Peyer's patch (tissue), 4 donors: ENCODE data around the gene GPATCH11. TPM values are rescaled to one million over a fixed set of nuclear protein-coding genes. Genes with fewer than 3 reads are reported as not detected.

ENCODE experiments used
- DNase-seq, 3 donors: peaks; one replicate each; pipeline ENCODE4 v3.0.0-alpha.2; 2017 to 2019
- H3K27ac ChIP-seq, 4 donors: fragments of 200-600 bp; sonication (generic); one replicate each; pipeline ENCODE4 v1.5.1; 2016 to 2019
- H3K27me3 ChIP-seq, 2 donors: fragments of 200-600 bp; sonication (generic); one replicate each; pipeline ENCODE4 v1.5.1; 2019
- H3K36me3 ChIP-seq, 3 donors: fragments of 200-600 bp; sonication (generic); one replicate each; pipeline ENCODE4 v1.5.1; 2016 to 2019
- H3K4me1 ChIP-seq, 4 donors: fragments of 200-600 bp; sonication (generic); one replicate each; pipeline ENCODE4 v1.5.1; 2016 to 2019
- H3K4me3 ChIP-seq, 4 donors: fragments of 200-600 bp; sonication (generic); 1 replicate in 3 of 4; 2 replicates in 1 of 4; pipeline ENCODE4 v1.5.1; 2016 to 2019; ENCODE audit warnings: mild to moderate bottlenecking in 1 of 4
- H3K9me3 ChIP-seq, 4 donors: fragments of 200-600 bp; sonication (generic); one replicate each; pipeline ENCODE4 v1.5.1; 2016 to 2019; ENCODE audit warnings: mild to moderate bottlenecking in 1 of 4
- POLR2A ChIP-seq, 2 donors: fragments of 450-650 bp; IDR thresholded peaks; one replicate each; pipeline ENCODE4 v1.5.1; 2017; ENCODE audit warnings: antibody characterized with exemption in 2 of 2, mild to moderate bottlenecking in 2 of 2, moderate library complexity in 2 of 2
- total RNA-seq, 4 donors: library from RNA; depleted of rRNA; stranded (reverse); fragments of >200 nt; gene quantifications; one replicate each; pipeline ENCODE4 v1.1.0, GENCODE V29; 2016
- TF ChIP-seq, protein P1 (sequence below), 6 experiments: fragments of 450-650 bp in 4 of 6; fragments of 200-600 bp in 2 of 6; sonication (generic) in 1 of 6; IDR thresholded peaks; one replicate each; pipeline ENCODE4 v1.5.1; 2017 to 2019; ENCODE audit warnings: antibody characterized with exemption in 6 of 6, mild to moderate bottlenecking in 3 of 6, moderate library complexity in 1 of 6

GPATCH11 gene
- 1 to 10 TPM; 3.7 to 9.9 (median 5.9) TPM for total RNA-seq

DNA sequence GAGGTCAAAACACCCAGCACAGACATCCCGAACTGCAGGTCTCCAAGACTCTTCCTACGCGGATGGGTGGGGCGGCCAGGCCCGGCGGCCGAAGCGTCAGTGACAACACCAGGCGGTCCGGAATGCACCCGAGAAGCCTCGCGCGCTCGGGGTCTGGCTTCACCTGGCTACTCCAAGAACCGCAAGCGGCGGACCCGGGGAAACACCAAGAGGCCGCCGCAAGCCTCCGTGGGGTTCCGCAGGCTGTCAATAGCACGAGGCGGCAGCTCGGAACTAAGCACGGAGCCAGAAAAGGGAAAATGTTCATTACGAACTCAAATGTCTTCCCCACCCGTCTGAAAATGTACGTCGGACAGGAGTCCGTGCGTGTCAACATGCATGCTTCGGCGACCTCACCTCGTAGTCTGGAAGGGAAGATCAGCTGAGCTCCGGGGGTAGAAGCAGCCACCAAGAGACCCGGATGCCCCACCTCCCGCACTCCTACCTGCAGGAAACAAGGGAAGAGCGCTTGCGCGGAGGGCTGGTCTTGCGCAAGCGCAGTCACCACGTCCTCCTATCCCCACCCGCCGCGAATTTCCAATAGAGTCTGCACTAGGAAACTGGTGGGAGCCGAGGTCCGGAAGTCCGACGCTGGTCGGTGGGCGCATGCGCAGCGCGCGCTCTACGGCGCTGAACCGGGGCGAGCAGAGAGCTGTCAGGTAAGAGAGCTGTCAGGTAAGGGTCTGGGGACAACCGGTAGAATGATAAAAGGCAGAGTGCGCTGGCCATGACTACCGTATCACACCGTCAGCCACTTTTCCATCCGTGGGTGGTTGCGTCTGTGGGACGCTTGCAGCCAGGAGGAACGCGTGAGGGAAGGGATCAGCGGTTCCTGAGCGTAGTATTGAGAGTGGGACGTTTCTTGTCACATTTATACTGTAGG lies at the start of gene GPATCH11, which contains the start of gene HEATR5B:
Gene GPATCH11, plus strand, starts transcription at position 646 of the 922 bp plus-strand sequence. CDS start 3,864 bp downstream, outside the sequence.
Gene HEATR5B, minus strand, starts transcription at position 500 of the 922 bp plus-strand sequence. CDS start 958 bp downstream, outside the sequence.
- peaks cover 0 to 32% (median 2%) of the 10 kb centered on the region in 4 donors for H3K4me1 ChIP-seq
- TF ChIP-seq, protein P1, sequence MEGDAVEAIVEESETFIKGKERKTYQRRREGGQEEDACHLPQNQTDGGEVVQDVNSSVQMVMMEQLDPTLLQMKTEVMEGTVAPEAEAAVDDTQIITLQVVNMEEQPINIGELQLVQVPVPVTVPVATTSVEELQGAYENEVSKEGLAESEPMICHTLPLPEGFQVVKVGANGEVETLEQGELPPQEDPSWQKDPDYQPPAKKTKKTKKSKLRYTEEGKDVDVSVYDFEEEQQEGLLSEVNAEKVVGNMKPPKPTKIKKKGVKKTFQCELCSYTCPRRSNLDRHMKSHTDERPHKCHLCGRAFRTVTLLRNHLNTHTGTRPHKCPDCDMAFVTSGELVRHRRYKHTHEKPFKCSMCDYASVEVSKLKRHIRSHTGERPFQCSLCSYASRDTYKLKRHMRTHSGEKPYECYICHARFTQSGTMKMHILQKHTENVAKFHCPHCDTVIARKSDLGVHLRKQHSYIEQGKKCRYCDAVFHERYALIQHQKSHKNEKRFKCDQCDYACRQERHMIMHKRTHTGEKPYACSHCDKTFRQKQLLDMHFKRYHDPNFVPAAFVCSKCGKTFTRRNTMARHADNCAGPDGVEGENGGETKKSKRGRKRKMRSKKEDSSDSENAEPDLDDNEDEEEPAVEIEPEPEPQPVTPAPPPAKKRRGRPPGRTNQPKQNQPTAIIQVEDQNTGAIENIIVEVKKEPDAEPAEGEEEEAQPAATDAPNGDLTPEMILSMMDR (IDR thresholded peaks at IDR 0.05), result no peak
- peak; percentile 55 to 63 for TF ChIP-seq POLR2A (IDR thresholded peaks at IDR 0.05)
- H3K36me3 ChIP-seq, result peaks cover 0 to 7% (median 0%) of the 10 kb centered on the region in 3 donors
- peak within 1 kb of the TSS; percentile 71 to 80 (median 78) for H3K27ac ChIP-seq
- H3K9me3 ChIP-seq, result no peaks in the 10 kb centered on the region
- H3K27me3 ChIP-seq, result no peaks in the 10 kb centered on the region
- H3K4me3 ChIP-seq, result peak within 1 kb of the TSS; percentile 52 to 88 (median 68)
- DNase-seq, result peak; percentile 94 to 97 (median 94)

DNA sequence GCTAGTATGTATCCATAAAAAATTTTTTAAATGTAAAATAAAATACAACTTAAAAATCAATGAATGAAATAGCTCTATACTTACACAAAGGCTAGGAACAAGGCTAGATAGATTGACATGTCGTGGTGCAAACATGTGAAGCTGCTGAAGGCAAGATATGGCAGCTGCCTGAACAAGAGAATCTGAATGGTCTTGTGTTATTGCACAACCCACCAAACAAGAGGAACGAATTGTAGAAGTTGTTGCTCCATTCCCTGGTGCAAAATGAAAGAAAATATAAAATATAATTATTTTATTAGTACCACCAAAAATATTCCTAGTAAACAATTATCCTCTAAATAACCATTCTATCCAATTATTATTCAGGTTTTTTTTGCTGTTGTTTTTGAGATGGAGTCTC lies 46.5 kb upstream of the GPATCH11 start:
- no peaks in the 10 kb centered on the region for H3K27me3 ChIP-seq
- peaks cover 0 to 50% (median 0%) of the 10 kb centered on the region in 3 donors for H3K36me3 ChIP-seq
- H3K4me1 ChIP-seq, result no peaks in the 10 kb centered on the region
- H3K9me3 ChIP-seq, result no peaks in the 10 kb centered on the region
- TF ChIP-seq, protein P1 (IDR thresholded peaks at IDR 0.05), result no peak
- no peak for TF ChIP-seq POLR2A (IDR thresholded peaks at IDR 0.05)
- H3K4me3 ChIP-seq, result no peak overlapping the region
- no peak for DNase-seq
- no peak overlapping the region for H3K27ac ChIP-seq

DNA sequence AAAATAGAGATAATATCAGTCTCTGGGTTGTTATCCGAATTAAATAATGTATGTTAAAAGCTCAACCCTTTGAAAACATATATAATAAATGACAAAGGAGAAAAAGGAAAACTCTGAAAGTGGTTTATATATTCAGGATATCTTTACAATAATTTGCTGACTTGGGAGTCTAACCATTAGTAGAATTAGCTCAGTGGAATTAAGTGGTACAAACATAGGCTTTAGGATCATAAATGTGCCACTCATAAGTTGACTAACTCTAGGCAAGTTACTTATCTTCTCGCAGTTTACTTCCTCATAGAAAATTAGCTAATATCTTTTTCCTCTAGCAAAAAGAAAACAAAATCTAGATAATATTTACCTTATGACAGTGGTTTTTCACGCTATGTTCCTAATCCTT lies 44.7 kb upstream of the GPATCH11 start:
- no peak overlapping the region for H3K4me3 ChIP-seq
- no peak for TF ChIP-seq POLR2A (IDR thresholded peaks at IDR 0.05)
- TF ChIP-seq, protein P1 (IDR thresholded peaks at IDR 0.05), result no peak
- H3K9me3 ChIP-seq, result no peaks in the 10 kb centered on the region
- peaks cover 0 to 48% (median 0%) of the 10 kb centered on the region in 3 donors for H3K36me3 ChIP-seq
- no peaks in the 10 kb centered on the region for H3K4me1 ChIP-seq
- no peak overlapping the region for H3K27ac ChIP-seq
- H3K27me3 ChIP-seq, result no peaks in the 10 kb centered on the region
- DNase-seq, result no peak

DNA sequence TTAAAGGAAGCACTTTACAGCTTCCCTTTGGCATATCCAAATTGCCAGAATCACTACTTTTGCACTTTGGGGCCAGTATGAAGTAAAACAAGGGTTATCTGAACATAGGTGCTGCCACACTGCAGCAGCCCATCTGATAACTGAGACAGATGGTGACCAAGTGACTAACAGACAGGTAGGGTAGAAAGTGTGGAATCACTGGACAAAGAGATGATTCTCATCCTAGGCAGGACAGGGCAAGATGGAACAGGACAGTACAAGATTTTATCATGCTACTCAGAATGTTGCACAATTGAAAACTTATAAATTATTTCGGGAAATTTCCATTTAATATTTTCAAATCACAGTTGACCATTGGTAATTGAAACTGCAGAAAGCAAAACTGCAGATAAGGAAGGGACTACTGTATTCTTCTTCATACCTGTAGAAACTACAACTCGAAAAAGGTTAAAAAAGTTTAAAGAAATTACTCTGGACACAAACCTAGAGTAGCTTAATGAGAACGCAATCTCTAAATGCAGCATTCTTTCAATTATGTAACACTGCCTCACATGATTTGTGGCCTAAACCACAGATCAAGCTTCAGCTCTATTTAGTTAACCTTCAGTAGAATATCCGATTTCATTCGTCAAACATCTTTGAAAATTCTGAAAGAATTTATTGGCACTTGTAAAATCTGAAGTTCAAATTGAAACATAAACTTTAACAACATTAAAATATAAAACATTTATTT lies 31.6 kb upstream of the GPATCH11 start:
- Histone ChIP-seq H3K9me3 (no peaks in the 10 kb centered on the region), H3K4me1 (no peaks in the 10 kb centered on the region), H3K27ac (no peak overlapping the region), H3K27me3 (no peaks in the 10 kb centered on the region), H3K36me3 (peaks cover 0 to 65% (median 0%) of the 10 kb centered on the region in 3 donors), H3K4me3 (no peak overlapping the region)
- no peak for DNase-seq
- no peak for TF ChIP-seq POLR2A (IDR thresholded peaks at IDR 0.05)
- TF ChIP-seq, protein P1 (IDR thresholded peaks at IDR 0.05), result no peak

DNA sequence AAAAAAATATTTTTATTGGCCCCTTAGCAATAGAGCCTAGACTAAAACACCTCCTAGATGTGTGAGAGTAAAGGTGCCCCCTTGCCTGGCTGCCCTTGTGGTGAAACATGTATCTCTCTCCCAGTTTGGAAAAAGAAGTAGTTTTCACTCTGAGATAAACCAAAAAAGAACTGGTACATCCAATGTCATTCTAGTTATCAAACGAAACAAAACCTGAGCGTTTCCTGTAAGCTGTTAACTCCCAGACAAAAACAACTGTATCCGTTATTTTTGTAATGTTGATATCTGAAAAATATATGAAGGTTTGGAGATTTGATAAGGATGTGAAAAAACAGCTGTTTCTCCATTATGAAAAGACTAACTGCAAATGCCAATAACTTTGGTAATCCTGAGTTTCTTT lies 24.5 kb upstream of the GPATCH11 start:
- no peaks in the 10 kb centered on the region for H3K4me1 ChIP-seq
- no peaks in the 10 kb centered on the region for H3K9me3 ChIP-seq
- no peak overlapping the region for H3K27ac ChIP-seq
- DNase-seq, result no peak
- peaks cover 2 to 94% (median 3%) of the 10 kb centered on the region in 3 donors for H3K36me3 ChIP-seq
- no peaks in the 10 kb centered on the region for H3K27me3 ChIP-seq
- TF ChIP-seq, protein P1 (IDR thresholded peaks at IDR 0.05), result no peak
- no peak for TF ChIP-seq POLR2A (IDR thresholded peaks at IDR 0.05)
- H3K4me3 ChIP-seq, result no peak overlapping the region
